Measurements from ENCODE around the gene IL17F. TPM values are rescaled to one million over a fixed set of nuclear protein-coding genes. Genes with fewer than 3 reads are reported as not detected.

The IL17F gene
- total RNA-seq, 1 experiment from 2014 or later: not detected

GRCh38 chr6:52231406-52232127 lies 12.7 kb downstream of the IL17F start:
- Histone ChIP-seq H3K27me3 (ENCODE audit: control insufficient read depth, insufficient read depth, low read length) (peaks cover 6% of the 10 kb centered on the region), H3K4me1 (ENCODE audit: control insufficient read depth, insufficient read depth, low read length) (no peaks in the 10 kb centered on the region; the same call in 1 of the 2 replicates), H3K4me3 (ENCODE audit: low read depth in 2 of 2, low read length in 2 of 2) (no peak overlapping the region), H3K36me3 (ENCODE audit: control insufficient read depth, insufficient read depth, low read length) (no peaks in the 10 kb centered on the region), H3K27ac (ENCODE audit: low read length) (no peak overlapping the region), H3K9me3 (ENCODE audit: control insufficient read depth, insufficient read depth, low read depth, low read length) (no peaks in the 10 kb centered on the region)
- ATAC-seq (no peak), DNase-seq (ENCODE audit: low read depth, low spot score) (no peak)
- in situ Hi-C loops (cut with HindIII; ENCODE audit: low pct_unique_long_range_greater_than_20kb, low sequenced_read_pairs) (no loop called here), intact Hi-C loops (cut with micrococcal nuclease; ENCODE audit: unreplicated experiment) (no loop called here)
- BruUV-seq (replicated peaks): no TSS peak
- POLR2A ChIA-PET: no interaction called here
- CTCF ChIA-PET: no interaction called here
- no peak for TF ChIP-seq REST (IDR thresholded peaks at IDR 0.05; ENCODE audit: insufficient read depth in 1 of 2, low read depth in 2 of 2, low read length in 1 of 2)
- TF ChIP-seq SIN3A (IDR thresholded peaks at IDR 0.05; ENCODE audit: borderline replicate concordance, insufficient read depth, low read depth, low read length): no peak
- TF ChIP-seq POLR2AphosphoS5 (IDR thresholded peaks at IDR 0.05; ENCODE audit: low read depth, low read length): no peak
- TF ChIP-seq CTCF (IDR thresholded peaks at IDR 0.05): no peak
- no peak for TF ChIP-seq TCF7L2 (IDR thresholded peaks at IDR 0.05; ENCODE audit: low read depth, low read length)

- Histone ChIP-seq H3K9me3 (ENCODE audit: control insufficient read depth, insufficient read depth, low read depth, low read length) (no peaks in the 10 kb centered on the region), H3K27ac (ENCODE audit: low read length) (no peak overlapping the region), H3K27me3 (ENCODE audit: control insufficient read depth, insufficient read depth, low read length) (peaks cover 6% of the 10 kb centered on the region), H3K4me1 (ENCODE audit: control insufficient read depth, insufficient read depth, low read length) (no peaks in the 10 kb centered on the region; the same call in 1 of the 2 replicates), H3K36me3 (ENCODE audit: control insufficient read depth, insufficient read depth, low read length) (no peaks in the 10 kb centered on the region), H3K4me3 (ENCODE audit: low read depth in 2 of 2, low read length in 2 of 2) (no peak overlapping the region)
- intact Hi-C loops (cut with micrococcal nuclease; ENCODE audit: unreplicated experiment): no loop called here
- no peak for DNase-seq (ENCODE audit: low read depth, low spot score)
- ChIA-PET CTCF (no interaction called here), POLR2A (no interaction called here)
- no peak for TF ChIP-seq SIN3A (IDR thresholded peaks at IDR 0.05; ENCODE audit: borderline replicate concordance, insufficient read depth, low read depth, low read length)
- no peak for TF ChIP-seq CTCF (IDR thresholded peaks at IDR 0.05)
- no peak for TF ChIP-seq POLR2AphosphoS5 (IDR thresholded peaks at IDR 0.05; ENCODE audit: low read depth, low read length)
- TF ChIP-seq REST (IDR thresholded peaks at IDR 0.05; ENCODE audit: insufficient read depth in 1 of 2, low read depth in 2 of 2, low read length in 1 of 2): no peak
- TF ChIP-seq TCF7L2 (IDR thresholded peaks at IDR 0.05; ENCODE audit: low read depth, low read length): no peak
- ATAC-seq: no peak
- BruUV-seq (replicated peaks): no TSS peak
- in situ Hi-C loops (cut with HindIII; ENCODE audit: low pct_unique_long_range_greater_than_20kb, low sequenced_read_pairs): no loop called here
These were observed 13.6 kb downstream of the IL17F start for GRCh38 chr6:52230685-52231084.

All from Panc1 (cell line).